Keratinocyte (primary cell): ENCODE data around the gene DMD.

Experiments used
- EZH2 ChIP-seq: IDR thresholded peaks from one replicate; pipeline ENCODE4 v1.6.1; 2012; ENCODE audit warnings: inconsistent platforms, mild to moderate bottlenecking, low read length, moderate library complexity
- TF ChIP-seq, protein P1 (sequence below), 3 experiments: IDR thresholded peaks in 1 of 3; conservative IDR thresholded peaks in 1 of 3; optimal IDR thresholded peaks in 1 of 3; 2 replicates in 2 of 3; 3 replicates in 1 of 3; pipeline versions ENCODE3 to v1.5.1; 2011; ENCODE audit warnings: low read length in 3 of 3, mild to moderate bottlenecking in 3 of 3, moderate library complexity in 2 of 3, control low read depth in 1 of 3, inconsistent platforms in 1 of 3; ENCODE audit not compliant: insufficient read depth in 2 of 3; ENCODE audit errors: extremely low read depth in 1 of 3

DNA sequence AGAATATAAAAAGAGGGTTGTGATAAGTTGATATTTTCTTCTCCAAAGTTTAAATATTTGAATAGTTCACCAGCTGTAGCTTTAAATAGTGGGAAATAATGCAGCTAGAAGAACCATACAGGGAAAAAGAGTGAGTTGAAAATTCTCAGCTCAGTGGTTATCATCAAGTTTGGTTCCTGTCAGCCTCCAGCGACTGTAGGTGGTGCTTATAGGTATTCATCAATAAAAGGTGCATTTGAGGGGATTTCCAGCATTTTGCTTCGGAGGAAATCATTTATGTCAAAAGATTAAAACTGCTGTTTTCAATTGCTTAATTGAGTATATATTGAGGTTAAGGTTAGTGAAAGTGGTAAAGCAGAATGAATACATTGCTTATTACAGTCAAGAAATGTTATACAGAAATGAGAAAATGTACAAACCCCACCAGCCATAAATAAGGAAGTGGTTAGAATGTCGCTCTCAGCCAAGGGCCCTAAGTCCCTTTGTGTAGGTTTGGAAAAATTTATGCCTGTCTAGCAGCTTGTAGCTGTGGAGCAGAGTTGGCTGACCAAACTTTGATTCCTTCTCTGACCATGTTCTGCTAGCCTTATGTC is 1606.6 kb downstream of the DMD start:
- TF ChIP-seq, protein P1, sequence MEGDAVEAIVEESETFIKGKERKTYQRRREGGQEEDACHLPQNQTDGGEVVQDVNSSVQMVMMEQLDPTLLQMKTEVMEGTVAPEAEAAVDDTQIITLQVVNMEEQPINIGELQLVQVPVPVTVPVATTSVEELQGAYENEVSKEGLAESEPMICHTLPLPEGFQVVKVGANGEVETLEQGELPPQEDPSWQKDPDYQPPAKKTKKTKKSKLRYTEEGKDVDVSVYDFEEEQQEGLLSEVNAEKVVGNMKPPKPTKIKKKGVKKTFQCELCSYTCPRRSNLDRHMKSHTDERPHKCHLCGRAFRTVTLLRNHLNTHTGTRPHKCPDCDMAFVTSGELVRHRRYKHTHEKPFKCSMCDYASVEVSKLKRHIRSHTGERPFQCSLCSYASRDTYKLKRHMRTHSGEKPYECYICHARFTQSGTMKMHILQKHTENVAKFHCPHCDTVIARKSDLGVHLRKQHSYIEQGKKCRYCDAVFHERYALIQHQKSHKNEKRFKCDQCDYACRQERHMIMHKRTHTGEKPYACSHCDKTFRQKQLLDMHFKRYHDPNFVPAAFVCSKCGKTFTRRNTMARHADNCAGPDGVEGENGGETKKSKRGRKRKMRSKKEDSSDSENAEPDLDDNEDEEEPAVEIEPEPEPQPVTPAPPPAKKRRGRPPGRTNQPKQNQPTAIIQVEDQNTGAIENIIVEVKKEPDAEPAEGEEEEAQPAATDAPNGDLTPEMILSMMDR (optimal IDR thresholded peaks at IDR 0.05 in 1 of 3, IDR thresholded peaks at IDR 0.05 in 1 of 3, conservative IDR thresholded peaks at IDR 0.05 in 1 of 3; ENCODE audit: extremely low read depth in 1 of 3, insufficient read depth in 2 of 3, low read length in 3 of 3) = no peak
- no peak for TF ChIP-seq EZH2
